Lower lobe of right lung (tissue), 2 donors: Measurements from ENCODE around the gene FCGR1A. TPM values are rescaled to one million over a fixed set of nuclear protein-coding genes. Genes with fewer than 3 reads are reported as not detected.
"Not testable (repeated sequence)": the region's sequence is repeated elsewhere in the genome, so short reads cannot be mapped to it uniquely, and the experiment has no call there.

Experiments
- ATAC-seq, 2 donors: fragments of 200-7000 bp; cut with Tn5 transposase; one replicate each; pipeline ENCODE4 v1.9.1; 2020 to 2022; ENCODE audit warnings: mild to moderate bottlenecking in 2 of 2, moderate library complexity in 2 of 2
- DNase-seq: peaks from one replicate; pipeline ENCODE4 v3.0.0-alpha.2; 2020
- H3K27ac ChIP-seq: fragments of 200-600 bp; one replicate; pipeline ENCODE4 v1.8.0; 2022
- H3K27me3 ChIP-seq: fragments of 200-600 bp; one replicate; pipeline ENCODE4 v1.8.0; 2022; ENCODE audit warnings: low read depth
- H3K36me3 ChIP-seq: fragments of 200-600 bp; one replicate; pipeline ENCODE4 v1.8.0; 2022; ENCODE audit warnings: mild to moderate bottlenecking
- H3K4me1 ChIP-seq: fragments of 200-600 bp; one replicate; pipeline ENCODE4 v1.8.0; 2022
- H3K4me3 ChIP-seq: fragments of 200-600 bp; one replicate; pipeline ENCODE4 v1.8.0; 2022; ENCODE audit warnings: mild to moderate bottlenecking
- H3K9me3 ChIP-seq: fragments of 200-600 bp; one replicate; pipeline ENCODE4 v1.8.0; 2022
- intact Hi-C: fragments of 100-400 bp; cut with DNase I; formaldehyde crosslinking; loops from one replicate; pipeline ENCODE4 v1.11.0; 2022
- total RNA-seq: library from RNA; stranded (reverse); fragmentation: NEBNext Ultra II Directional; extraction: Animal tissue kit (Norgen Biotek cat#: 25700); gene quantifications from one replicate; pipeline ENCODE4 v1.2.1, GENCODE V29; 2021
- donor health status: DM: no; HTN: yes; CAD: no; lungs with severe emphysema.

Gene FCGR1A
- total RNA-seq, 1 donor from 2014 or later = 65.3 TPM

GRCh38 chr1:149762294-149762693 lies 20.2 kb upstream of the FCGR1A start:
- H3K27me3 ChIP-seq, DNase-seq, intact Hi-C loops, H3K4me1 ChIP-seq, H3K27ac ChIP-seq, H3K9me3 ChIP-seq, H3K4me3 ChIP-seq, H3K36me3 ChIP-seq: not testable (repeated sequence)
- peak; percentile 49 to 87 for ATAC-seq

- not testable (repeated sequence) for ATAC-seq
Observed at GRCh38 chr1:149764087-149764800, 18.2 kb upstream of the FCGR1A start.

GRCh38 chr1:149766241-149766640 lies 16.3 kb upstream of the FCGR1A start:
- H3K27ac ChIP-seq, H3K4me3 ChIP-seq, intact Hi-C loops, H3K27me3 ChIP-seq, H3K36me3 ChIP-seq, H3K9me3 ChIP-seq, H3K4me1 ChIP-seq, DNase-seq, ATAC-seq: not testable (repeated sequence)

More at GRCh38 chr1:149764087-149764800, 18.2 kb upstream of the FCGR1A start:
- H3K36me3 ChIP-seq, H3K9me3 ChIP-seq, H3K27ac ChIP-seq, H3K27me3 ChIP-seq, H3K4me3 ChIP-seq, intact Hi-C loops, H3K4me1 ChIP-seq, DNase-seq: not testable (repeated sequence)

GRCh38 chr1:149769216-149769615 lies 13.3 kb upstream of the FCGR1A start:
- H3K9me3 ChIP-seq, H3K4me3 ChIP-seq, intact Hi-C loops, H3K36me3 ChIP-seq, H3K27me3 ChIP-seq, H3K4me1 ChIP-seq, H3K27ac ChIP-seq, DNase-seq: not testable (repeated sequence)
- ATAC-seq = peak in 1 of 2 donors; percentile 53

GRCh38 chr1:149770661-149771060 lies 11.8 kb upstream of the FCGR1A start:
- ATAC-seq, H3K27me3 ChIP-seq, H3K4me1 ChIP-seq, DNase-seq, H3K36me3 ChIP-seq, H3K4me3 ChIP-seq, intact Hi-C loops, H3K9me3 ChIP-seq, H3K27ac ChIP-seq: not testable (repeated sequence)

GRCh38 chr1:149771653-149772425 lies 10.7 kb upstream of the FCGR1A start:
- H3K4me1 ChIP-seq, H3K4me3 ChIP-seq, DNase-seq, H3K9me3 ChIP-seq, intact Hi-C loops, H3K36me3 ChIP-seq, H3K27me3 ChIP-seq, H3K27ac ChIP-seq: not testable (repeated sequence)
- ATAC-seq = peak; percentile 66 to 72

- DNase-seq, H3K4me1 ChIP-seq, intact Hi-C loops, H3K9me3 ChIP-seq, H3K27ac ChIP-seq, H3K4me3 ChIP-seq, H3K27me3 ChIP-seq, H3K36me3 ChIP-seq: not testable (repeated sequence)
- peak; percentile 19 to 42 for ATAC-seq
Observed at GRCh38 chr1:149775510-149776147, 6.9 kb upstream of the FCGR1A start.

- H3K4me3 ChIP-seq, ATAC-seq, H3K4me1 ChIP-seq, H3K9me3 ChIP-seq, H3K27ac ChIP-seq, H3K36me3 ChIP-seq, H3K27me3 ChIP-seq, DNase-seq, intact Hi-C loops: not testable (repeated sequence)
Observed at GRCh38 chr1:149777084-149777483, 5.4 kb upstream of the FCGR1A start.

- H3K4me3 ChIP-seq, intact Hi-C loops, H3K27ac ChIP-seq, H3K9me3 ChIP-seq, ATAC-seq, H3K36me3 ChIP-seq, H3K4me1 ChIP-seq, H3K27me3 ChIP-seq, DNase-seq: not testable (repeated sequence)
Observed at GRCh38 chr1:149778313-149778712, 4.2 kb upstream of the FCGR1A start.

- H3K36me3 ChIP-seq, DNase-seq, H3K9me3 ChIP-seq, intact Hi-C loops, H3K4me3 ChIP-seq, ATAC-seq, H3K27me3 ChIP-seq, H3K27ac ChIP-seq, H3K4me1 ChIP-seq: not testable (repeated sequence)
Observed at GRCh38 chr1:149781413-149781984, 995 bp upstream of the FCGR1A start.

GRCh38 chr1:149783289-149783688 lies 795 bp downstream of the FCGR1A start:
- ATAC-seq = peak in 1 of 2 donors; percentile 54
- DNase-seq, intact Hi-C loops: not testable (repeated sequence)

GRCh38 chr1:149783868-149784267 lies 1.4 kb downstream of the FCGR1A start:
- H3K4me1 ChIP-seq, H3K36me3 ChIP-seq, intact Hi-C loops, H3K27ac ChIP-seq, H3K4me3 ChIP-seq, H3K27me3 ChIP-seq, DNase-seq, H3K9me3 ChIP-seq, ATAC-seq: not testable (repeated sequence)

More at GRCh38 chr1:149783289-149783688, 795 bp downstream of the FCGR1A start:
- H3K27ac ChIP-seq, H3K27me3 ChIP-seq, H3K36me3 ChIP-seq, H3K4me3 ChIP-seq, H3K4me1 ChIP-seq, H3K9me3 ChIP-seq: not testable (repeated sequence)

- H3K27ac ChIP-seq = peak overlapping the region; percentile 24
- peak; percentile 68 to 81 for ATAC-seq
- intact Hi-C loops, H3K4me1 ChIP-seq, H3K9me3 ChIP-seq, H3K36me3 ChIP-seq, H3K4me3 ChIP-seq, H3K27me3 ChIP-seq, DNase-seq: not testable (repeated sequence)
Observed at GRCh38 chr1:149787688-149788451, 5.4 kb downstream of the FCGR1A start.
